HepG2 (cell line): ENCODE results near the gene TMIGD2. TPM values are rescaled to one million over a fixed set of nuclear protein-coding genes. Genes with fewer than 3 reads are reported as not detected.
A peak's percentile ranks its signal among the peaks of the same experiment; 100 is the strongest.

ENCODE experiments used
- ARNTL ChIP-seq: sonication (generic); formaldehyde crosslinking; IDR thresholded peaks from 2 replicates; pipeline ENCODE4 v1.4.0; 2020; ENCODE audit warnings: mild to moderate bottlenecking, missing genetic modification reagents
- CENPT ChIP-seq: sonication (generic); formaldehyde crosslinking; IDR thresholded peaks from 2 replicates; pipeline ENCODE4 v1.8.0; 2022; ENCODE audit warnings: low read depth, mild to moderate bottlenecking, moderate library complexity, missing genetic modification reagents
- HES4 ChIP-seq: sonication (generic); formaldehyde crosslinking; IDR thresholded peaks from 2 replicates; pipeline ENCODE4 v1.9.0; 2021; ENCODE audit warnings: mild to moderate bottlenecking, missing genetic modification reagents, borderline replicate concordance
- HNRNPH1 ChIP-seq: fragments of 200-400 bp; formaldehyde crosslinking; optimal IDR thresholded peaks from 2 replicates; pipeline ENCODE3; 2017; ENCODE audit warnings: mild to moderate bottlenecking, low read depth, low read length
- NAIF1 ChIP-seq: sonication (generic); formaldehyde crosslinking; IDR thresholded peaks from 2 replicates; pipeline ENCODE4 v1.5.0; 2020; ENCODE audit warnings: mild to moderate bottlenecking, missing genetic modification reagents, borderline replicate concordance
- SAP130 ChIP-seq: IDR thresholded peaks from 2 replicates; pipeline ENCODE4 v1.6.1; 2016; ENCODE audit warnings: low read depth
- SIN3A ChIP-seq: IDR thresholded peaks from 2 replicates; pipeline ENCODE4 v1.6.1; 2011; ENCODE audit warnings: low read depth, mild to moderate bottlenecking, control low read depth, low read length, borderline replicate concordance
- TBX2 ChIP-seq: sonication (generic); formaldehyde crosslinking; IDR thresholded peaks from 2 replicates; pipeline ENCODE4 v1.5.0; 2020; ENCODE audit warnings: missing genetic modification reagents, mild to moderate bottlenecking, borderline replicate concordance
- TFE3 ChIP-seq: IDR thresholded peaks from 2 replicates; pipeline ENCODE4 v1.6.1; 2016
- THAP11 ChIP-seq: IDR thresholded peaks from 2 replicates; pipeline ENCODE4 v1.6.1; 2016; ENCODE audit warnings: missing biosample characterization, missing genetic modification reagents
- ZIK1 ChIP-seq: sonication (generic); formaldehyde crosslinking; IDR thresholded peaks from 2 replicates; pipeline ENCODE4 v1.5.0; 2020; ENCODE audit warnings: mild to moderate bottlenecking, low read depth, missing genetic modification reagents, borderline replicate concordance
- ZMYM4 ChIP-seq: sonication (generic); formaldehyde crosslinking; IDR thresholded peaks from 2 replicates; pipeline ENCODE4 v1.8.1; 2023; ENCODE audit warnings: mild to moderate bottlenecking, missing genetic modification reagents
- ZNF563 ChIP-seq: sonication (generic); formaldehyde crosslinking; IDR thresholded peaks from 2 replicates; pipeline ENCODE4 v1.8.0; 2022; ENCODE audit warnings: mild to moderate bottlenecking, moderate library complexity, missing genetic modification reagents
- ZNF784 ChIP-seq: sonication (generic); formaldehyde crosslinking; IDR thresholded peaks from 2 replicates; pipeline ENCODE4 v1.5.1; 2020; ENCODE audit warnings: missing genetic modification reagents, mild to moderate bottlenecking, borderline replicate concordance
- polyA plus RNA-seq, 8 experiments: library from polyadenylated mRNA; depleted of rRNA in 3 of 8; stranded (reverse) in 7 of 8; unstranded in 1 of 8; fragments of >200 nt; fragmentation: Illumina TruSeq in 4 of 8; extraction: Trizol in 4 of 8; gene quantifications; 2 replicates each; pipeline versions ENCODE4 v1.2.1 to v1.2.3, GENCODE V29; 2011 to 2016; ENCODE audit warnings: low read depth in 4 of 8, missing spikeins in 1 of 8, mixed read lengths in 1 of 8; ENCODE audit not compliant: insufficient read depth in 1 of 8
- total RNA-seq, 5 experiments: library from RNA; depleted of rRNA; stranded (reverse); fragments of >200 nt; fragmentation: Illumina TruSeq; extraction: Trizol; gene quantifications; 2 replicates each; pipeline ENCODE4 v1.2.3, GENCODE V29; 2016; ENCODE audit warnings: low read depth in 1 of 5
- TF ChIP-seq, protein P1 (sequence below): sonication (generic); formaldehyde crosslinking; IDR thresholded peaks from 2 replicates; pipeline ENCODE4 v1.4.0; 2020; ENCODE audit warnings: missing genetic modification reagents, borderline replicate concordance
- TF ChIP-seq, protein P2 (sequence below): sonication (generic); formaldehyde crosslinking; IDR thresholded peaks from 2 replicates; pipeline ENCODE4 v1.5.0; 2020; ENCODE audit warnings: mild to moderate bottlenecking, missing genetic modification reagents
- TF ChIP-seq, protein P3 (sequence below): sonication (generic); formaldehyde crosslinking; IDR thresholded peaks from 2 replicates; pipeline ENCODE4 v1.5.1; 2020; ENCODE audit warnings: mild to moderate bottlenecking, missing genetic modification reagents, moderate library complexity

The TMIGD2 gene
- total and polyA plus RNA-seq, 2 of the 13 experiments (the other 11 are each of a cell fraction or from before 2014, with no cell fraction given), result 0.11 to 1.0 TPM

DNA sequence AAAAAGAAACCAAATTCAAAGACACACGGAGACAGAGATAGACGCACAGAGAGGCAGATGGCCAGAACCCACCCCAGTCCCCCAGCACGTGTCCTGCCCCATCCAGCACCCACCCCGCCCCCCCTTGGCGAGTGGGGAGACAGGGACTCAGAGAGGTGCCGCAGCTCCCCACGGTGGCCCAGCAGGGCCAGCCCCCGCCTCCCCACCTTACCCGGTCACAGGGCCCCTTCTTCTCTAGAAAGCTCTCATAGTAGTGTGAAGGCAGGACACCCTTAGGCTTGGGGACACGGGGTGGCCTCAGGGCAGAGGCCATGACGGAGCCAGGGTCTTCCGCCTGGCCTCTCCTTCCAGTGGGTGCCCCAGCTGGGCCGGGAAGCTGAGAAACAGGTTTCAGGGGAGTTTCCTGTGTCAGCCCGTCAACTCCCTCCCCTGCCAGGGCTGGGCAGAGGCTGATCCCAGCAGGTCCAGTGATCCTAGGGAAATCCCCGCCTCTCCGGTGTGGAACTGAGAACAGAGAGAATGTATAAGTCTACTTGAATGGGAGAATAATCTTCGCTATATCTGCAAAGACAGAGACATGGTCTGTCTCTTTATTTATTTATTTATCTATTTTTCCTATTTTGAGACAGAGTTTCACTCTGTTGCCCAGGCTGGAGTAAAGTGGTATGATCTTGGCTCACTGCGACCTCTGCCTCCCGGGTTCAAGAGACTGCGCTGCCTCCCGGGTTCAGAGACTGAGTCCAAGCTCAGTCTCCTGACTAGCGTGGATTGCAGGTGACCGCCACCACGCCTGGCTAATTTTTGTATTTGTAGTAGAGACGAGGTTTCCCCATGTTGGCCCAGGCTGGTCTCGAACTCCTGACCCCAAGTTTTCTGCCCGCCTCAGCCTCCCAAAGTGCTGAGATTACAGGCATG, 36.5 kb upstream of the TMIGD2 start, which contains the start of gene STAP2 (continued):
- no peak for TF ChIP-seq ZNF784 (CRISPR knock-in tag)
- TF ChIP-seq NAIF1 (CRISPR knock-in tag), result no peak
- no peak for TF ChIP-seq TFE3 (CRISPR knock-in tag)
- TF ChIP-seq SAP130 (CRISPR knock-in tag), result 0 out of 2 replicates have a peak, but pooled peaks have one; percentile 9
- TF ChIP-seq CENPT, result no peak
- peak; percentile 39; the same call in 1 of the 2 replicates for TF ChIP-seq TBX2 (CRISPR knock-in tag)
- 0 out of 2 replicates have a peak, but pooled peaks have one; percentile 15 for TF ChIP-seq ZMYM4 (CRISPR knock-in tag)
- TF ChIP-seq, protein P1, sequence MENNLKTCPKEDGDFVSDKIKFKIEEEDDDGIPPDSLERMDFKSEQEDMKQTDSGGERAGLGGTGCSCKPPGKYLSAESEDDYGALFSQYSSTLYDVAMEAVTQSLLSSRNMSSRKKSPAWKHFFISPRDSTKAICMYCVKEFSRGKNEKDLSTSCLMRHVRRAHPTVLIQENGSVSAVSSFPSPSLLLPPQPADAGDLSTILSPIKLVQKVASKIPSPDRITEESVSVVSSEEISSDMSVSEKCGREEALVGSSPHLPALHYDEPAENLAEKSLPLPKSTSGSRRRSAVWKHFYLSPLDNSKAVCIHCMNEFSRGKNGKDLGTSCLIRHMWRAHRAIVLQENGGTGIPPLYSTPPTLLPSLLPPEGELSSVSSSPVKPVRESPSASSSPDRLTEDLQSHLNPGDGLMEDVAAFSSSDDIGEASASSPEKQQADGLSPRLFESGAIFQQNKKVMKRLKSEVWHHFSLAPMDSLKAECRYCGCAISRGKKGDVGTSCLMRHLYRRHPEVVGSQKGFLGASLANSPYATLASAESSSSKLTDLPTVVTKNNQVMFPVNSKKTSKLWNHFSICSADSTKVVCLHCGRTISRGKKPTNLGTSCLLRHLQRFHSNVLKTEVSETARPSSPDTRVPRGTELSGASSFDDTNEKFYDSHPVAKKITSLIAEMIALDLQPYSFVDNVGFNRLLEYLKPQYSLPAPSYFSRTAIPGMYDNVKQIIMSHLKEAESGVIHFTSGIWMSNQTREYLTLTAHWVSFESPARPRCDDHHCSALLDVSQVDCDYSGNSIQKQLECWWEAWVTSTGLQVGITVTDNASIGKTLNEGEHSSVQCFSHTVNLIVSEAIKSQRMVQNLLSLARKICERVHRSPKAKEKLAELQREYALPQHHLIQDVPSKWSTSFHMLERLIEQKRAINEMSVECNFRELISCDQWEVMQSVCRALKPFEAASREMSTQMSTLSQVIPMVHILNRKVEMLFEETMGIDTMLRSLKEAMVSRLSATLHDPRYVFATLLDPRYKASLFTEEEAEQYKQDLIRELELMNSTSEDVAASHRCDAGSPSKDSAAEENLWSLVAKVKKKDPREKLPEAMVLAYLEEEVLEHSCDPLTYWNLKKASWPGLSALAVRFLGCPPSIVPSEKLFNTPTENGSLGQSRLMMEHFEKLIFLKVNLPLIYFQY, result peak; percentile 43; the same call in 1 of the 2 replicates
- no peak for TF ChIP-seq ZIK1
- TF ChIP-seq HNRNPH1, result no peak
- TF ChIP-seq, protein P2, sequence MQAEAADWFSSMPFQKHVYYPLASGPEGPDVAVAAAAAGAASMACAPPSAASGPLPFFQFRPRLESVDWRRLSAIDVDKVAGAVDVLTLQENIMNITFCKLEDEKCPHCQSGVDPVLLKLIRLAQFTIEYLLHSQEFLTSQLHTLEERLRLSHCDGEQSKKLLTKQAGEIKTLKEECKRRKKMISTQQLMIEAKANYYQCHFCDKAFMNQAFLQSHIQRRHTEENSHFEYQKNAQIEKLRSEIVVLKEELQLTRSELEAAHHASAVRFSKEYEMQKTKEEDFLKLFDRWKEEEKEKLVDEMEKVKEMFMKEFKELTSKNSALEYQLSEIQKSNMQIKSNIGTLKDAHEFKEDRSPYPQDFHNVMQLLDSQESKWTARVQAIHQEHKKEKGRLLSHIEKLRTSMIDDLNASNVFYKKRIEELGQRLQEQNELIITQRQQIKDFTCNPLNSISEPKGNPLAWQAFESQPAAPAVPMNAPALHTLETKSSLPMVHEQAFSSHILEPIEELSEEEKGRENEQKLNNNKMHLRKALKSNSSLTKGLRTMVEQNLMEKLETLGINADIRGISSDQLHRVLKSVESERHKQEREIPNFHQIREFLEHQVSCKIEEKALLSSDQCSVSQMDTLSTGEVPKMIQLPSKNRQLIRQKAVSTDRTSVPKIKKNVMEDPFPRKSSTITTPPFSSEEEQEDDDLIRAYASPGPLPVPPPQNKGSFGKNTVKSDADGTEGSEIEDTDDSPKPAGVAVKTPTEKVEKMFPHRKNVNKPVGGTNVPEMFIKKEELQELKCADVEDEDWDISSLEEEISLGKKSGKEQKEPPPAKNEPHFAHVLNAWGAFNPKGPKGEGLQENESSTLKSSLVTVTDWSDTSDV, result no peak
- TF ChIP-seq ARNTL (CRISPR knock-in tag), result no peak
- TF ChIP-seq, protein P3, sequence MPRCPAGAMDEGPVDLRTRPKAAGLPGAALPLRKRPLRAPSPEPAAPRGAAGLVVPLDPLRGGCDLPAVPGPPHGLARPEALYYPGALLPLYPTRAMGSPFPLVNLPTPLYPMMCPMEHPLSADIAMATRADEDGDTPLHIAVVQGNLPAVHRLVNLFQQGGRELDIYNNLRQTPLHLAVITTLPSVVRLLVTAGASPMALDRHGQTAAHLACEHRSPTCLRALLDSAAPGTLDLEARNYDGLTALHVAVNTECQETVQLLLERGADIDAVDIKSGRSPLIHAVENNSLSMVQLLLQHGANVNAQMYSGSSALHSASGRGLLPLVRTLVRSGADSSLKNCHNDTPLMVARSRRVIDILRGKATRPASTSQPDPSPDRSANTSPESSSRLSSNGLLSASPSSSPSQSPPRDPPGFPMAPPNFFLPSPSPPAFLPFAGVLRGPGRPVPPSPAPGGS (CRISPR knock-in tag), result peak; percentile 48; the same call in 1 of the 2 replicates
- TF ChIP-seq SIN3A, result peak; percentile 53; the same call in 1 of the 2 replicates
- TF ChIP-seq THAP11 (CRISPR knock-in tag), result no peak; the same call in 1 of the 2 replicates
- 0 out of 2 replicates have a peak, but pooled peaks have one; percentile 41 for TF ChIP-seq ZNF563 (CRISPR knock-in tag)
- TF ChIP-seq HES4, result peak; percentile 27; the same call in 1 of the 2 replicates
